Measurements from ENCODE around the gene MTX3.

DNA sequence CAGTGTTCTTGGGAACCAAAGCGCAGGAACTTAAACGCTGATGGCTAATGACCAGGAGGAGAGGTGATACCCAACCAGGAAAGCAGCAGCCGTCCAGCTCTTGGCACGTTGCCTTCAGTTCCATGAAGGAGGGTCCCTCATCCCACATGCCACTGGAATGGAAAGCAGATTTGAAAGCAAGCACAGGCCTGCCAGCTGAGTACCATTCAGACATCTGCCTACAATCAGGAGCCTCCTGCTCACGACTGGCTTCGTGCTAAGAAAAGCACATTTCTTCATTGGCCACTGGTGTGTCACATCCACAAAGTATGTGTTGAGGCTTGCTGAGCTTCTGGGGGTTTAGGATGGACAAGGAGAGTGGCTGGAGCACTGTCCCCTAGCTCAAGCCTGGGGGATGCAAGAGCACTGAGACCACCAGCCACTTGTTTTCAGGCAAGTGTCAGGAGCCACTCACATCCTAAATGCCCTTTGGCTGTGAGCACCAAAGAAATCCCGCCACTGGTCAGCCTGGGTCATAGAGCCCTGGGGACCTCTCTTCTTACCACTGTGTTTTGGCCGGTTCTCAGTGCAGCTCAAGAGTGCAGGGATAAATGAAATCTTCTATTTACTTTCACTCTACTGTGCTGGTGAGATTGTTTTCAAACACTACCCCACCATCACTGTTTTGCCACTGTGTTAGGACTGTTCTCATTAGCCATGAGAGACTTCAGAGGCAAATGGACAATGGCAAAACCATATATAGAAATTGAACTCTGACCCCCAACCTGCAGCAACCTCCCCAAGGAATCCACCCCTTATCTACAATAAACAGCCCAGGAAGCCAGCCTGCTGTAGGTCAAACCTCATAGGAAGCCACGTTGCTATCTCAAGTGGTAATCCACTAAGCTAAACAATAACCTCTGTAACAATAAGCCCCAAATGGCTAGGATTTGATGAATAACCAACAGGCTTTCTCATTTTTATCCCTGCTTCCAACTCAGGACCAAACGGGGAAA, 58.3 kb downstream of the MTX3 start:
- TF ChIP-seq POLR2AphosphoS5 (IDR thresholded peaks at IDR 0.05; ENCODE audit: insufficient read depth, low read depth, low read length) (no peak), POLR2A (IDR thresholded peaks at IDR 0.05; ENCODE audit: low read depth, low read length) (no peak), MYC (IDR thresholded peaks at IDR 0.05; ENCODE audit: low read depth, low read length) (no peak), JUN (IDR thresholded peaks at IDR 0.05; ENCODE audit: borderline replicate concordance, insufficient read depth, insufficient read length, low read depth) (no peak), GATA2 (IDR thresholded peaks at IDR 0.05; ENCODE audit: insufficient read depth, insufficient read length, low read depth, low read length) (no peak), EZH2 (IDR thresholded peaks at IDR 0.05; ENCODE audit: borderline replicate concordance, low read depth, low read length, severe bottlenecking) (no peak)
- TF ChIP-seq, protein P1, sequence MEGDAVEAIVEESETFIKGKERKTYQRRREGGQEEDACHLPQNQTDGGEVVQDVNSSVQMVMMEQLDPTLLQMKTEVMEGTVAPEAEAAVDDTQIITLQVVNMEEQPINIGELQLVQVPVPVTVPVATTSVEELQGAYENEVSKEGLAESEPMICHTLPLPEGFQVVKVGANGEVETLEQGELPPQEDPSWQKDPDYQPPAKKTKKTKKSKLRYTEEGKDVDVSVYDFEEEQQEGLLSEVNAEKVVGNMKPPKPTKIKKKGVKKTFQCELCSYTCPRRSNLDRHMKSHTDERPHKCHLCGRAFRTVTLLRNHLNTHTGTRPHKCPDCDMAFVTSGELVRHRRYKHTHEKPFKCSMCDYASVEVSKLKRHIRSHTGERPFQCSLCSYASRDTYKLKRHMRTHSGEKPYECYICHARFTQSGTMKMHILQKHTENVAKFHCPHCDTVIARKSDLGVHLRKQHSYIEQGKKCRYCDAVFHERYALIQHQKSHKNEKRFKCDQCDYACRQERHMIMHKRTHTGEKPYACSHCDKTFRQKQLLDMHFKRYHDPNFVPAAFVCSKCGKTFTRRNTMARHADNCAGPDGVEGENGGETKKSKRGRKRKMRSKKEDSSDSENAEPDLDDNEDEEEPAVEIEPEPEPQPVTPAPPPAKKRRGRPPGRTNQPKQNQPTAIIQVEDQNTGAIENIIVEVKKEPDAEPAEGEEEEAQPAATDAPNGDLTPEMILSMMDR (IDR thresholded peaks at IDR 0.05; ENCODE audit: extremely low read depth in 1 of 2, insufficient read depth in 1 of 2, low read depth in 1 of 2, low read length in 2 of 2) = no peak
- TF ChIP-seq, protein P2, sequence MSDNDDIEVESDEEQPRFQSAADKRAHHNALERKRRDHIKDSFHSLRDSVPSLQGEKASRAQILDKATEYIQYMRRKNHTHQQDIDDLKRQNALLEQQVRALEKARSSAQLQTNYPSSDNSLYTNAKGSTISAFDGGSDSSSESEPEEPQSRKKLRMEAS (IDR thresholded peaks at IDR 0.05; ENCODE audit: insufficient read depth, insufficient read length) = no peak
